BLaER1 treated with 17β-estradiol and CSF1 and Interleukin-3, amounts not matched to agents 10 nM and 100 nM (cell line): Measurements from ENCODE around the gene PCBD1.

ENCODE experiments used
- H3K27ac ChIP-seq, 11 experiments: shearing (Covaris generic); formaldehyde crosslinking; 2 replicates each; pipeline ENCODE4 v1.8.1; 2022
- H3K27me3 ChIP-seq, 11 experiments: shearing (Covaris generic); formaldehyde crosslinking; 2 replicates each; pipeline ENCODE4 v1.8.1; 2022
- H3K36me3 ChIP-seq, 11 experiments: shearing (Covaris generic); formaldehyde crosslinking; 2 replicates each; pipeline ENCODE4 v1.8.1; 2022
- H3K4me1 ChIP-seq, 10 experiments: shearing (Covaris generic); formaldehyde crosslinking; 2 replicates each; pipeline ENCODE4 v1.8.1; 2022
- H3K4me2 ChIP-seq, 11 experiments: shearing (Covaris generic); formaldehyde crosslinking; 2 replicates each; pipeline ENCODE4 v1.8.1; 2022
- H3K4me3 ChIP-seq, 10 experiments: shearing (Covaris generic); formaldehyde crosslinking; 2 replicates each; pipeline ENCODE4 v1.8.1; 2022
- H3K9ac ChIP-seq, 11 experiments: shearing (Covaris generic); formaldehyde crosslinking; 2 replicates each; pipeline ENCODE4 v1.8.1; 2022
- H3K9me3 ChIP-seq, 11 experiments: shearing (Covaris generic); formaldehyde crosslinking; replicated peaks in 1 of 11; 2 replicates each; pipeline ENCODE4 v1.8.1; 2022
- H4K20me1 ChIP-seq, 11 experiments: shearing (Covaris generic); formaldehyde crosslinking; 2 replicates each; pipeline ENCODE4 v1.8.1; 2022
- Cebpa-rat ChIP-seq, 11 experiments: shearing (Covaris generic); IDR thresholded peaks; 2 replicates each; pipeline ENCODE4 v1.8.1; 2022

Gene PCBD1

DNA sequence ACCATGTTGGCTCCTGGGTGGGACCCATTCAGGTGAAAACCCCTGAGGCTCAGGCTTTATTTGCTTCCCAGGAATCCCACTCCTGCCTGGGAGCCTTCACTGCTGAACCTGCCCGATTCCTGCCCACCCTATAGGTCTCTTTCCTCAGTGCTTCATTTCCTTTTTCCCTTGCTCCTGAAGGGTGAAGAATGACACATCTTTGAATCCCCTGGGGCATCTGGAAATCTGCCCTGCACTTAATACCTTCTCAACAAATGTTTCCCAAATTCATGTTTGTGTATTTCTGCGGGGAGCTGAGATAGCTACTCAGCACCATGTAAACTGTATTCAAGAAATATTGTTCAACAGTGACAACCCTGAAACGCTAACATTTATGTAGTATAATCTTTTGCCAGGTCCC is 10.3 kb upstream of the PCBD1 start:
- no peak overlapping the region for H3K9ac ChIP-seq

DNA sequence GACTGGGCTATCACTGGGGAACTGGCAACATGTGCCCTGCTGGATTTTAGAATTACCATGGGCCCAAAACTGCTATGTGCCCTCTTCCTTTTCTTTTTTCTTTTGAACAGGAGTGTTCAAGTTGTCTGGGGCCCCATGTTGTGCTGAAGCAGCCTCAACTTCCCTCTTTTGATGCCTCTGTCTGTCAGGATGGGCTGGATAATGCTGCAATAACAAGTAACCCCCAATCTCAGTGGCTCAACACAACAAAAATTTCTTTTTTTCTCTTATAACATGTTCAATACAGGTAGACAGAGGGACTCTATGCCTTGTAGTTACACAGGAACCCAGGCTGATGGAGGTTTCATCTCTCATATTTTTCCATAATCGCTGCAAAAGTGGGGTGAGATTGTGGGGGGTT is 8.2 kb upstream of the PCBD1 start:
- H3K9ac ChIP-seq: no peak overlapping the region
- H4K20me1 ChIP-seq: no peaks in the 10 kb centered on the region
- H3K4me2 ChIP-seq: no peak overlapping the region
- no peak for TF ChIP-seq Cebpa-rat (IDR thresholded peaks at IDR 0.05)
- no peak overlapping the region for H3K4me3 ChIP-seq
- H3K4me1 ChIP-seq: peaks cover 0 to 4% (median 0%) of the 10 kb centered on the region in 10 experiments; a peak in 1 of 20 replicates
- H3K36me3 ChIP-seq: no peaks in the 10 kb centered on the region
- no peak overlapping the region for H3K27ac ChIP-seq
- 0 out of 22 replicates have a peak, but pooled peaks cover 0 to 5% (median 0%) of the 10 kb centered on the region in 11 experiments for H3K9me3 ChIP-seq
- H3K27me3 ChIP-seq: no peaks in the 10 kb centered on the region

More for the DNA sequence above, 10.3 kb upstream of the PCBD1 start:
- no peak for TF ChIP-seq Cebpa-rat (IDR thresholded peaks at IDR 0.05)
- Histone ChIP-seq H4K20me1 (no peaks in the 10 kb centered on the region), H3K9me3 (0 out of 22 replicates have a peak, but pooled peaks cover 0 to 5% (median 0%) of the 10 kb centered on the region in 11 experiments), H3K27ac (no peak overlapping the region), H3K4me2 (no peak overlapping the region), H3K4me3 (no peak overlapping the region), H3K36me3 (no peaks in the 10 kb centered on the region), H3K27me3 (no peaks in the 10 kb centered on the region), H3K4me1 (peaks cover 0 to 10% (median 8%) of the 10 kb centered on the region in 10 experiments; a peak in 13 of 20 replicates)

GRCh38 chr10:70894416-70894815 is 6.1 kb upstream of the PCBD1 start:
- Histone ChIP-seq H3K27me3 (no peaks in the 10 kb centered on the region), H3K9ac (no peak overlapping the region), H4K20me1 (no peaks in the 10 kb centered on the region), H3K4me3 (no peak overlapping the region), H3K27ac (no peak overlapping the region), H3K9me3 (0 out of 22 replicates have a peak, but pooled peaks cover 0 to 8% (median 0%) of the 10 kb centered on the region in 11 experiments), H3K4me2 (no peak overlapping the region), H3K36me3 (no peaks in the 10 kb centered on the region), H3K4me1 (peaks cover 0 to 4% (median 0%) of the 10 kb centered on the region in 10 experiments; a peak in 2 of 20 replicates)
- TF ChIP-seq Cebpa-rat (IDR thresholded peaks at IDR 0.05): no peak

DNA sequence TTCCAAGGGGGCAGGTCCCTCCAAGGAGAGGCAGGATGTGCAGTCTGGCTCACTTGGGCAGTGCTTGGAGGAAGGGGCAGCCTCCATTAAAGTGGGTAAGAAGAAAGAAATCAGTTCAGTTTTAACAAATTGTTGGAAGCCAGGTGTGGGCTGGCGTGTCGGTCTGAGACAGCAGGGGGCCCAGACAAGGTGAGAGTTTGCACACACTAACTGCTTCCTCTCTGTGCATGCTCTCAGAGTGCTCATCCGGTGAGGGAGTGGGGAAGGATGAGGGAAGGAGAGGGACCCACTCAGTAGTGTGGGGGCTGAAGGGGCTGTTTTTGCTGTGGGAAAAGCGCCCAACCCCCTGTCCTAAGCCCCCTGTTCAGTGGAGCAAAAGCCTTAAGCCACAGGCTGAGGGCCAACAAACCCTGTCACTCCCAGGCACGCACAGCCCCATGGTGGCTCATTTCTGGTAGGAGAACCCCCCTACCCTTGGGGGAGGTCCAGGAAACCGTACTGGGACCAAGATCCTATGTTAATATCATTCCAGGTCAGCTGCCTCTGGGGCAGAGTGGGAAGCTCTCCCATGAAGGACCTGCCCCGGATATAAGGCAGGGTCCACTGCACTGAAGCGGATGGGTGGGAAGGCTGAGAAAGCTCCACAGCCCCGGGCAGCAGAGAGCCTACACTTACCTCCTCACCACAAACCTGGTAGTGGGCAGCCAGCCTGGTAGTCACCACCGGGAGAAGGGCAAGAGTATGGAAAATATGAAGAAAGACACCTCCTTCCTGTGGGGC is 5.1 kb upstream of the PCBD1 start:
- H3K4me2 ChIP-seq: no peak overlapping the region
- H3K9ac ChIP-seq: no peak overlapping the region
- peaks cover 7 to 13% (median 8%) of the 10 kb centered on the region in 10 experiments for H3K4me1 ChIP-seq
- H3K4me3 ChIP-seq: no peak overlapping the region
- no peak overlapping the region for H3K27ac ChIP-seq
- no peak for TF ChIP-seq Cebpa-rat (IDR thresholded peaks at IDR 0.05)
- no peaks in the 10 kb centered on the region for H3K27me3 ChIP-seq
- 0 out of 22 replicates have a peak, but pooled peaks cover 0 to 8% (median 0%) of the 10 kb centered on the region in 11 experiments for H3K9me3 ChIP-seq
- no peaks in the 10 kb centered on the region for H3K36me3 ChIP-seq
- H4K20me1 ChIP-seq: no peaks in the 10 kb centered on the region

- H3K36me3 ChIP-seq: no peaks in the 10 kb centered on the region
- no peaks in the 10 kb centered on the region for H4K20me1 ChIP-seq
- no peak overlapping the region for H3K4me3 ChIP-seq
- H3K4me2 ChIP-seq: no peak overlapping the region
- H3K9ac ChIP-seq: no peak overlapping the region
- TF ChIP-seq Cebpa-rat (IDR thresholded peaks at IDR 0.05): no peak
- peaks cover 7 to 14% (median 8%) of the 10 kb centered on the region in 10 experiments for H3K4me1 ChIP-seq
- no peaks in the 10 kb centered on the region for H3K27me3 ChIP-seq
- H3K27ac ChIP-seq: no peak overlapping the region
- 0 out of 22 replicates have a peak, but pooled peaks cover 0 to 8% (median 0%) of the 10 kb centered on the region in 11 experiments for H3K9me3 ChIP-seq
Observed at GRCh38 chr10:70892631-70893030, 4.3 kb upstream of the PCBD1 start.

DNA sequence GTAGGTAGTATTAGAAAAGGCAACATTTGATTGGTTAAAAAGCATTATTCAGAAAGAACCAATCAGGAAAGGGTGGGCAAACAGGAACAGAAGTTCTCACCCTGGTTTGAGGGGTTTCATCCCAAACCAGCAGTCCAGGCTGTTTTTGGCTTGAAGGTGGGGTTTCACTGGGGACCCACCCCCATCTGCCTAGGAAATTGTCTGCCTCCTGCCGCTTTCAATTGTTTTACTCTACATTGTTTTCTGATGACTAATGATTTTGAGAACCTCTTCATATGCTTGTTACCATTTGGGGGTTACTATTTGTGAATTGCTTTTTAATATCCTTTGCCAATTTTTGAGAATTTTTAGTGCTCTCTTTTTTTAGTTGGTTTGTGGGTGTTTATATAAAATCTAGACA is 3.3 kb upstream of the PCBD1 start:
- no peak for TF ChIP-seq Cebpa-rat (IDR thresholded peaks at IDR 0.05)
- Histone ChIP-seq H3K4me1 (peaks cover 17 to 24% (median 18%) of the 10 kb centered on the region in 10 experiments), H3K36me3 (no peaks in the 10 kb centered on the region), H4K20me1 (peaks cover 0 to 9% (median 0%) of the 10 kb centered on the region in 11 experiments; a peak in 4 of 22 replicates), H3K4me3 (no peak overlapping the region), H3K9ac (no peak overlapping the region), H3K4me2 (no peak overlapping the region), H3K27ac (no peak overlapping the region), H3K27me3 (no peaks in the 10 kb centered on the region), H3K9me3 (0 out of 22 replicates have a peak, but pooled peaks cover 0 to 6% (median 0%) of the 10 kb centered on the region in 11 experiments)

- peaks cover 0 to 15% (median 0%) of the 10 kb centered on the region in 11 experiments; a peak in 5 of 22 replicates for H4K20me1 ChIP-seq
- H3K9me3 ChIP-seq: 0 out of 22 replicates have a peak, but pooled peaks cover 0 to 4% (median 0%) of the 10 kb centered on the region in 11 experiments
- no peaks in the 10 kb centered on the region for H3K27me3 ChIP-seq
- no peak overlapping the region for H3K4me3 ChIP-seq
- no peak overlapping the region for H3K4me2 ChIP-seq
- peaks cover 18 to 30% (median 24%) of the 10 kb centered on the region in 10 experiments for H3K4me1 ChIP-seq
- H3K9ac ChIP-seq: no peak overlapping the region
- H3K27ac ChIP-seq: no peak overlapping the region
- H3K36me3 ChIP-seq: peaks cover 0 to 2% (median 0%) of the 10 kb centered on the region in 11 experiments; a peak in 3 of 22 replicates
- TF ChIP-seq Cebpa-rat (IDR thresholded peaks at IDR 0.05): no peak
Observed at GRCh38 chr10:70890917-70891431, 2.6 kb upstream of the PCBD1 start.

DNA sequence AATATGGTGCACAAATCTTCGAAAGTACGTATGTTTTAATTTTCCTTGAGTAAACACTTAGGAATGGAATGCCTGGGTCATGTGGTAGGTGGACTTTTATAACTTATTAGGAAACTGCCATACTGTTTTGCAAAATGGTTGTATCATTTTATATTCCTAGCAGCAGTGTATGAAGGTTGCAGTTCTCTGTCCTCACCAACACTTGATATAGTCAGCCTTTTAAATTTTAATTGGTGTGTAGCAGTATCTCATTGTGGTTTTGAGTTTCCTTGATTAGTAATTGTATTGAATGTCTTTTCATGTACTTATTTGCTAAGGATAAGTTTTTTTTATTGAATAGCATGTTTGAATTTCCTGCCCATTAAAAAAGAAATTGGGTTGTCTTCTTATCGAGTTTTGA is 926 bp upstream of the PCBD1 start:
- Histone ChIP-seq H3K27me3 (no peaks in the 10 kb centered on the region), H3K9me3 (0 out of 22 replicates have a peak, but pooled peaks cover 0 to 4% (median 0%) of the 10 kb centered on the region in 11 experiments), H3K36me3 (peaks cover 3 to 19% (median 15%) of the 10 kb centered on the region in 11 experiments; a peak in 16 of 22 replicates), H4K20me1 (peaks cover 0 to 21% (median 0%) of the 10 kb centered on the region in 11 experiments; a peak in 5 of 22 replicates), H3K9ac (0 out of 22 replicates have a peak overlapping the region, but pooled peaks of 2 of the 11 experiments have one; percentile 81 to 88), H3K4me1 (peaks cover 22 to 42% (median 33%) of the 10 kb centered on the region in 10 experiments), H3K27ac (no peak overlapping the region), H3K4me2 (peak overlapping the region; percentile 79 to 95 (median 91)), H3K4me3 (peak overlapping the region in 1 of 10 experiments; percentile 81; a peak in 2 of 20 replicates)
- no peak for TF ChIP-seq Cebpa-rat (IDR thresholded peaks at IDR 0.05)
